ENCODE measurements around the gene LSM5.
"Not testable (repeated sequence)": the region's sequence is repeated elsewhere in the genome, so short reads cannot be mapped to it uniquely, and the experiment has no call there.

Gene LSM5

GRCh38 chr7:32476816-32477648, 13.1 kb downstream of the LSM5 start:
- no peak for DNase-seq (ENCODE audit: insufficient read length)
- TF ChIP-seq TAF1 (IDR thresholded peaks at IDR 0.05; ENCODE audit: borderline replicate concordance, low read depth, low read length) (no peak), POLR2A (IDR thresholded peaks at IDR 0.05; ENCODE audit: low read depth, low read length) (no peak), POLR2AphosphoS5 (IDR thresholded peaks at IDR 0.05; ENCODE audit: low read depth, low read length) (no peak)
- no peak for FAIRE-seq

GRCh38 chr7:32474008-32474407, 16.2 kb downstream of the LSM5 start:
- TF ChIP-seq TAF1 (IDR thresholded peaks at IDR 0.05; ENCODE audit: borderline replicate concordance, low read depth, low read length) (no peak), POLR2A (IDR thresholded peaks at IDR 0.05; ENCODE audit: low read depth, low read length) (no peak), POLR2AphosphoS5 (IDR thresholded peaks at IDR 0.05; ENCODE audit: low read depth, low read length) (no peak)
- DNase-seq (ENCODE audit: insufficient read length) (no peak), FAIRE-seq (no peak)

- DNase-seq (ENCODE audit: insufficient read length) (no peak), FAIRE-seq (no peak)
- TF ChIP-seq POLR2A (IDR thresholded peaks at IDR 0.05; ENCODE audit: low read depth, low read length) (no peak), TAF1 (IDR thresholded peaks at IDR 0.05; ENCODE audit: borderline replicate concordance, low read depth, low read length) (no peak), POLR2AphosphoS5 (IDR thresholded peaks at IDR 0.05; ENCODE audit: low read depth, low read length) (no peak)
These were observed 18.2 kb downstream of the LSM5 start for GRCh38 chr7:32472015-32472414.

- no peak for DNase-seq (ENCODE audit: insufficient read length)
- no peak for FAIRE-seq
- no peak for TF ChIP-seq POLR2AphosphoS5 (IDR thresholded peaks at IDR 0.05; ENCODE audit: low read depth, low read length)
- no peak for TF ChIP-seq POLR2A (IDR thresholded peaks at IDR 0.05; ENCODE audit: low read depth, low read length)
- TF ChIP-seq TAF1 (IDR thresholded peaks at IDR 0.05; ENCODE audit: borderline replicate concordance, low read depth, low read length): no peak
These were observed 19.3 kb downstream of the LSM5 start for GRCh38 chr7:32470871-32471270.

- FAIRE-seq; DNase-seq (ENCODE audit: insufficient read length): not testable (repeated sequence)
These were observed 20.2 kb downstream of the LSM5 start for GRCh38 chr7:32470004-32470403.

GRCh38 chr7:32464641-32465416, 25.4 kb downstream of the LSM5 start:
- not testable (repeated sequence) for DNase-seq (ENCODE audit: insufficient read length); FAIRE-seq

- DNase-seq (ENCODE audit: insufficient read length) (no peak), FAIRE-seq (no peak)
- TF ChIP-seq POLR2AphosphoS5 (IDR thresholded peaks at IDR 0.05; ENCODE audit: low read depth, low read length): no peak
- no peak for TF ChIP-seq POLR2A (IDR thresholded peaks at IDR 0.05; ENCODE audit: low read depth, low read length)
- TF ChIP-seq TAF1 (IDR thresholded peaks at IDR 0.05; ENCODE audit: borderline replicate concordance, low read depth, low read length): no peak
These were observed 27.2 kb downstream of the LSM5 start for GRCh38 chr7:32462977-32463376.

- no peak for TF ChIP-seq POLR2AphosphoS5 (IDR thresholded peaks at IDR 0.05; ENCODE audit: low read depth, low read length)
- TF ChIP-seq TAF1 (IDR thresholded peaks at IDR 0.05; ENCODE audit: borderline replicate concordance, low read depth, low read length): no peak
- no peak for TF ChIP-seq POLR2A (IDR thresholded peaks at IDR 0.05; ENCODE audit: low read depth, low read length)
- no peak for FAIRE-seq
- no peak for DNase-seq (ENCODE audit: insufficient read length)
These were observed 27.7 kb downstream of the LSM5 start for GRCh38 chr7:32462451-32462850.

- no peak for DNase-seq (ENCODE audit: insufficient read length)
- TF ChIP-seq POLR2AphosphoS5 (IDR thresholded peaks at IDR 0.05; ENCODE audit: low read depth, low read length): no peak
- TF ChIP-seq TAF1 (IDR thresholded peaks at IDR 0.05; ENCODE audit: borderline replicate concordance, low read depth, low read length): no peak
- TF ChIP-seq POLR2A (IDR thresholded peaks at IDR 0.05; ENCODE audit: low read depth, low read length): no peak
- FAIRE-seq: no peak
These were observed 28.7 kb downstream of the LSM5 start for GRCh38 chr7:32461484-32461883.

- FAIRE-seq (no peak), DNase-seq (ENCODE audit: insufficient read length) (no peak)
- TF ChIP-seq POLR2A (IDR thresholded peaks at IDR 0.05; ENCODE audit: low read depth, low read length): no peak
- TF ChIP-seq POLR2AphosphoS5 (IDR thresholded peaks at IDR 0.05; ENCODE audit: low read depth, low read length): no peak
- no peak for TF ChIP-seq TAF1 (IDR thresholded peaks at IDR 0.05; ENCODE audit: borderline replicate concordance, low read depth, low read length)
These were observed 30.4 kb downstream of the LSM5 start for GRCh38 chr7:32459788-32460187.

- DNase-seq (ENCODE audit: insufficient read length) (no peak), FAIRE-seq (no peak)
- TF ChIP-seq POLR2A (IDR thresholded peaks at IDR 0.05; ENCODE audit: low read depth, low read length): no peak
These were observed 32.2 kb downstream of the LSM5 start for GRCh38 chr7:32458025-32458424.

GRCh38 chr7:32453341-32454011, 36.7 kb downstream of the LSM5 start:
- FAIRE-seq (no peak), DNase-seq (ENCODE audit: insufficient read length) (no peak)
- TF ChIP-seq POLR2AphosphoS5 (IDR thresholded peaks at IDR 0.05; ENCODE audit: low read depth, low read length): no peak
- TF ChIP-seq TAF1 (IDR thresholded peaks at IDR 0.05; ENCODE audit: borderline replicate concordance, low read depth, low read length): no peak
- no peak for TF ChIP-seq POLR2A (IDR thresholded peaks at IDR 0.05; ENCODE audit: low read depth, low read length)
